H4 (cell line): ENCODE data around the gene MRPL21. TPM values are rescaled to one million over a fixed set of nuclear protein-coding genes. Genes with fewer than 3 reads are reported as not detected.
A peak's percentile ranks its signal among the peaks of the same experiment; 100 is the strongest.

Source experiments
- DNase-seq: peaks from one replicate; pipeline ENCODE4 v3.0.0-alpha.2; 2015; ENCODE audit warnings: low spot score
- total RNA-seq: library from RNA; depleted of rRNA; stranded (reverse); fragments of >200 nt; shearing (Covaris generic); gene quantifications from 2 replicates; pipeline ENCODE4 v1.2.3, GENCODE V29; 2014; rRNA removed

The MRPL21 gene
- 110 and 148 TPM in 2 replicates for total RNA-seq

DNA sequence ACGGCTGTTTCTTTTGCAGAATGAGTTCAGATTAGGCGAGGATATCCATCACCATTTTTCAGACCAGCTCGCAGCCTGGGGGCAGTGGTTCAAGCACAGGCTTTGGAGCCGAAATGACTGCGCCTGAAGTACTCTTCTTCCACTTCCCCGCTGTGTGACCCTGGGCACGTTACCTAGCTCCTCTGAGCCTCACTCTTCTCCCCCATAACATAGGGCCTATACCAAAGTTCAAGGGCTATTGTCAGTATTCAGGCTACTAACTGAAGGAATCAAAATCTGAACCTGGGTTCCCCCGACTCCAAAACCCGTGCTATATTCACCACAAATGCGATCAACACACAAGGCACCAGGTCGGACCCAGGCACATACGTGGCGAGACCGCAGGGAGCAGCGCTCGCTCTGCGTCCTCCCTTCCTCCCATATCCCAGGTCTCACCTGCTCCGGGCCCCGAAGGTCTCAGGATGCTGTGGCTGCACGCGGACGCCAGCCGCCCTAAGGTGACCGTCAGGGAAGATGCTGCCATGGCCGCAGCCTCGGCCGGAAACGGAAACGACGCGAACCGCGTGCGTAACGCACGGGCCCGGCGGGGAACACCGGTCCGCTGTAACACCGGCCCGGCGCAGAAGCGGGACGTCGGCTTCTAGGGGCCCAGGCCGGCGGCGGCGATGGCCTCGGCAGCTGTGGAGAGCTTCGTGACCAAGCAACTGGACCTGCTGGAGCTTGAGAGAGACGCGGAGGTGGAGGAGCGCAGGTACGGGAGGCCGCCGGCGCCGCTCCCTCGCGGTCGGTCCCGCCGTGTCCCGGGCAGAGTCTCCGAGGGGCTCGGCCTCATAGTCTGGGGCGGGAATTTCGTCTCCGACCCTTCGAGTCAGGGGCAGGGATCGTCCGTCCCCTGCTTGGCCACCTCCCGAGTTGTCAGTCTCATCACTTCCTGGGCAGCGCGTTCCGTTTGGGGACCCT is at the start of gene MRPL21, which contains the start of gene IGHMBP2:
MRPL21 (minus strand) TSS at position 545 of the 960 bp plus-strand sequence; CDS start at position 523, 22 bp downstream.
IGHMBP2 (plus strand) TSS at position 604 of the 960 bp plus-strand sequence; CDS start at position 666, 62 bp downstream.
- DNase-seq, result peak; percentile 74

GRCh38 chr11:68950762-68951161 is 47.1 kb upstream of the MRPL21 start:
- DNase-seq, result no peak

GRCh38 chr11:68950270-68950669 is 46.6 kb upstream of the MRPL21 start:
- DNase-seq, result no peak

DNA sequence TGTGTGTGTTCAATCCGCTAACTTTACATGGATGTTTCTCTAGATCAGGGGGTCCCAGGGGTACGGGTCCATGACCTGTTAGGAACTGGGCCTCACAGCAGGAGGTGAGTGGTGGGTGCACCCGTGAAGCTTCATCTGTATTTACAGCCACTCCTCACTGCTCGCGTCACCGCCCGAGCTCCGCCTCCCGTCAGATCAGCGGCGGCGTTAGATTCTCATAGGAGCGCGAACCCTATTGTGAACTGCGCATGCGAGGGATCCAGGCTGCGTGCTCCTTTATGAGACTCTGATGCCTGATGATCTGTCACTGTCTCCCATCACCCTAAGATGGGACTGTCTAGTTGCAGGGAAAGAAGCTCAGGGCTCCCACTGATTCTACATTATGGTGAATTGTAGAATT is 45.3 kb upstream of the MRPL21 start:
- no peak for DNase-seq

- no peak for DNase-seq
These were observed 44.9 kb upstream of the MRPL21 start for GRCh38 chr11:68948496-68948895.

DNA sequence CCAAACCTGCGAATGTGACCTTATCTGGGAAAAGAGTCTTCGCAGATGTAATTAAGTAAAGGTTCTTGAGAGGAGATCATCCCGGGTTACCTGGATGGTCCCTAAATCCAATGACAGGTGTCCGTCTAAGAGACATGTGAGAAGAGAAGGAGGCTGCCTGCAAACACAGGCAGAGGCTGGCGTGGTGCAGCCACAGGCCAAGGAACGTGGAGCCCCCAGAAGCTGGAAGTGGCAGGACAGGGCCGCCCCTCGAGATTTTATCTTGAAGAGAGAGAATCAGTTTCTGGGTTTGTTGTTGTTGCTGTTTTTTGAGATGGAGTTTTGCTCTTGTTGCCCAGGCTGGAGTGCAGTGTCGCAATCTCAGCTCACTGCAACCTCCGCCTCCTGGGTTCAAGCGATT is 43.5 kb upstream of the MRPL21 start:
- DNase-seq, result no peak

DNA sequence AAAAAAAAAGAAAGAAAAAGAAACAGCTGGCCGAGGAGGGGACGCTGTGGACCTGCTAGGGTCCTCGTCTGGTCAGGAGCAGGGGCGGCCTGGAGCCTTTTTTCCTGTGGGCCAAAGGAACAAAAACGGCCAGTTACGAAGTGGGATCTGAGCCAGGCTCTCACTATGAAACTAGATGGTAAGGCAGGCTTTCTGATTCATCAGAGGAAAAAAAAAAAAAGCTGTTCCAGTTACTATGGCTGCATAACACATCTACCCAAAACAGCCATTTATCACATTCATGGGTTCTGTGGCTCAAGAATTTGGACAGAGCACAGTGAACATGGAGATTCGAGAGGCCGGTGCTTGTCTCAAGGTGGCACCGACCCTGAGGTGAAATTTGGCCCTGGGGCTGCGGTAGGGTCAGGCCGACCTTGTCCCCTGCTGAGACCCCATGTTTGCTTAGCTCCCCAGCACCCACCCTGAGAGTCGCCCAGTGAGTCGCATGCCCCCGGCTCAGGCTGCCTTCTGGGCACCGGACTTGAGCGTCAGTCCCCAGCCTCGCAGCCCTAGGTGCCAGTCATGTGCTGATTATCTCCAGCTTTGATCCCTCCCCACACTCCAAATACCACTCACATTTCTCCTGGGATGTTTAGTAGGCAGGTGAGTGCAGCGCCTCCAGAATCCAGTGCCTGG is 42.9 kb upstream of the MRPL21 start:
- DNase-seq, result peak; percentile 59

DNA sequence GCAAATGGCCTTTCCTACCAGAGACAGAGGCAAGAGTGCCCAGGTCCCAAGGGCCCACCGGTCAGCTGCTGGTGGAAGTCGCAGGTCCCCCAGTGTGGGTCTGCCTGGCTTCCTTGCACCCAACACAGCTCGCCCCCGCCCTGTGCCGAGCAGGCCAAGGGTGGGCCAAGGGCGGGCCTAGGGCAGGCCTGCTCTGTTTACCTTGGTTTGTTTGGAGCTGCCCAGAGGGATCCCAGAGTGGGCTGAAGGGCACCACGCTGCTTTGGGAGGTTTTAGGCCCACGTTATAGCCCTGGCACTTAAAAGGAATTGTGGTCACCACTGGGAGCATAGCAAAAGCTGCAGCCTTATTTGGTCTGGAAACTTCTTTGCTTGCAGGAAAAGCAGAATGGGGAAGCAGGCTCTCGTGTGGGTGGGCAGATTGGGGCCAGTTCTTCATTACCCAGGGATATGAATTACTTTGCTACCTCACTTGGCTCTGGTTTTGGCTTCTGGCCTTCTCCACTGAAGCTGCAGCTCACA is 39.2 kb upstream of the MRPL21 start:
- peak; percentile 75 for DNase-seq

DNA sequence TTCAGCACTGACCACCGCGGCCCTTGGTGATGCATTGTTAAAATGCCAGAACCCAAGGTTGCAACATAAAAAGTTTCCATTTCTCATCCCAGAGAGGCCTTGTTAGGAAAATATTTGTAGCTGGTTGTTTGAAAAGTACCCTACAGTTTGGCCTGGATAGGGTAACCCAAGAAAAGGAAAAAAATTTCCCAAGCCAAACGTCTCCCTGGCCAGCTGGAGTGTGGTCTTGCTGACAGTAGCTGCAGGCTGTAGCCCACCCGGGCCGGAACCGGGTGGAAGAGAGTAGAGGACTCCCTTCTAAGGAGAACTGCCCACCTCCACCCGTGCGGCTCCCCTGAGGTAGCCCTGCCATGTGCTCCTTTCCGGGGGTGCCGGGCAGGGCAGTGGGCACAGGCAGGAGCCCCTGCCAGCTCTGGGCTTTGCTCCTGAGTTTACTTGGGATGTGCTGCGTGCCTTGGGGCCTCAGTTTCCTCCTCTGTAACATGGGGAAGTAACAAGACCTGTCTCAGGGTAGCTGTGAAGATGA is 38.5 kb upstream of the MRPL21 start:
- no peak for DNase-seq

DNA sequence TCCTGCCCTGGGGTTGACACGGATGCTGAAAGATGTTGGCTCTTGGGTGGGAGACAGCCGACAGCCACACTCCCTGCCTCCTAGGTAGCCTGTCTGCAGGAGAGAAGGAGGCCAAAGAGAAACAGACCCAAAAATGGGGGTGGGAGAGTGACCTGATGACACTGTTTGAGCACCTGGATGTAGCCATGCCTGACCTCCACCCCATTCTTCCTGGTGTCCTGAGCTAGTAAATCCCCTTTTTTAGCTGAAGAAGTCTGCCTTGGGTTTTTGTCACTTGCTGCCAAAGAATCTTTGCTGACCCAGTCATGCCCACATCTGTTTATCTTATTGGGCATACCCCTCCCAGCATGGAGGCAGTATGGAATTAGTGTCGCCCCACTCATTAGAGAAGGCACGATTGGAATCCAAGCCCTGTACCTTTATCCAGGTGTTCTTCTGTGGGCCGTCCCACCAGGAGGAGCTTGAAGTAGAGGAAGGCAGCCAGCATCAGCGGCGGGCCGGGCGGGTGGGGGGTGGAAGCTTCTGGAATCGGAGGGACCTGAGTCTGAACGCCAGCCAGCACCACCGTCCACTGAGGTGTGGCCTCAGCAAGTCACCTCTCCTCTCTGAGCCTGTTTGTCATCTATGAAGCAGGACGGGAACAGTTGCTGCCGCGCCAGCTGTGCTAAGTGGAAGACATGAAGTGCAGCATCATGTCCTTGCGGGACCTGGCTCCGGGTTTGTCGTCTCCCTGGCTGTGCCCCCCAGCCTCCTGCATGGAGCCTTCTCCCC is 37.9 kb upstream of the MRPL21 start:
- no peak for DNase-seq

DNA sequence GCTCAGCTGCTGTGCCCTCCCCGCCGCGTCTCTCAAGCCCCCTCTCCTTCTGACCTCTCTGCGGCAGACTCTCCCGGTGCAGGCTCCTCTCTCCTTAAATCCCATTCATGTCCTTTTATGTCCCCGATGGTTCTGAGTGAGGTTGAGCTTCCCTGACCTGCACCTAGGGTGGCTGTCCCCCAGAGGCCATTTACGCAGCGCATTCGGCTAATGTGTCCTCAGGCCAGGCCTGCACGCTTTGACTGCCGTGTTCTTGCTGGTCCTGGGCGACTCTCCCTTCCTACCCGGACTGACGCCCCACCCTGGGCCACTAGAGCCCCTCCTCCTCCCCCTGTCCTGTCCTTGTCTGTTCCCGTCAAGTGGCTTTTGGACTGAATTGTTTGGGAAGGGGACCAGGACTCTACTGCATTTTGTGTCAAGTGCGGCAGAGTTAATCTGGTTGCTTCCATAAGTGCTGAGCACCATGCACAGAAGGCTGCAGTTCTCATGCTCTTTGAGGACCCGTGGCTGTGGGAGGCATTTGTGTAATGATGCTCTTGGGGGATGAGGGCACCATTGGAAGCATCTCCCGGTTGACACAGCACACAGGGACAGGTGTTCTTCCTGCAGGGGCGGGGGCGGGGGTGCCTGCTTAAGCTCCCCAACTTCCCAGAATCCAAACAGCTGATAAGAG is 37.2 kb upstream of the MRPL21 start:
- DNase-seq, result no peak

GRCh38 chr11:68939583-68940555 is 36.2 kb upstream of the MRPL21 start:
- DNase-seq, result no peak

- no peak for DNase-seq
These were observed 35.4 kb upstream of the MRPL21 start for GRCh38 chr11:68938816-68939582.

GRCh38 chr11:68938088-68938487 is 34.5 kb upstream of the MRPL21 start:
- no peak for DNase-seq

- DNase-seq, result no peak
These were observed 33.3 kb upstream of the MRPL21 start for GRCh38 chr11:68936676-68937620.

DNA sequence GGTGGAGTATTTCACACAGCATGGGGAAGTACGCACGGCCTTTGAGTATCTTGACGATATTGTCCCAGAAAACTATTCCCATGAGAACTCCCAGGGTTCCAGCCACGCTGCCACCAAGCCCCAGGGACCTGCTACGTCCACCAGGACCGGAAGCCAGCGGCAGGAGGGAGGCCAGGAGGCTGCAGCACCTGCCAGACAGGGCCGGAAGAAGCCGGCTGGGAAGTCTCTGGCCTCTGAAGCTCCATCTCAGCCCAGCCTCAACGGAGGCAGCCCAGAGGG is 32.7 kb upstream of the MRPL21 start:
- DNase-seq, result no peak

DNA sequence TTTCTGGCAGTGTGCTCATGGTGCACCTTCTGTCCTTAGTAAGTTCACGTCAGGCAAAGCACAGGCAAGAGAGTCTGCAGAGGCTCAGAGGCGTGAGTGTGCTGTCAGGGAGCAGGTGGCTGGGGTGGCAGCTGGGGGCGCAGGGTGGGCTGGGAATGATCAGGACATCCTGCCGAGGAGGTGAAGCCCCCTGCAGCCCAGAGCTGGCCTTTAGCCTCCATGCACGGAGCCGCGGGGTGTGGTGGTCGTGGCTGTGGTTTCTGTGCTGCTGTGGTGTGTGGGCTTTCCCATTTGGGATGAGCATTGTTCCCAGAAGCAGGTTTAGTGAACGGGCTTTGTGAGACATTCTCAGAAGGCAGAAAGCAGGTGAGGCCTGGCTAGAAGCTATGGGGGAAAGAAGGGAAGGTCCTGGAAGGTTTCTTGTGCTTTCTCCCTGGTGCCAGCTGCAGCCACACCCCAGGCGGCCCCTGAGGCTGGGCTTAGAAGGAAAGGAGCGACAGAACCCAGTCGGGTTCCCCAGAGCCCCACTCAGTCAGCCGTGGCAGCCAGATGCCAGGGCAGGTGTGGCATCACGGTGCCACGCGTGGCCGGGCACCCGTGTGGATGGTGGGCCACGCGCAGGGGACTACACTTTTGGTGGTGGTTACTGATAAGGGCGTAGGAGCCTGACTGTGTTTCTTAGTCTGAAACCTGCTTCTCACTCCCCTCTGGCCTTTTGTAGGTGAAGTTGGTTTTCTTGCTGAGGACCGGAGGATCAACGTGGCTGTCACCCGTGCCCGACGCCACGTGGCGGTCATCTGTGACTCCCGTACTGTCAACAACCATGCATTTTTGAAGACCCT is 32.1 kb upstream of the MRPL21 start:
- no peak for DNase-seq
